HEK293 (cell line): ENCODE data around the gene DIDO1.
A peak's percentile ranks its signal among the peaks of the same experiment; 100 is the strongest.

Experiments
- CTCF ChIA-PET: fragments of 350-600 bp; formaldehyde crosslinking; extraction: SDS; loops from one replicate; lab custom pipeline; 2021; ENCODE audit warnings: antibody characterized with exemption; lab: Yijun Ruan, JAX
- POLR2A ChIA-PET: fragments of 300-600 bp; formaldehyde crosslinking; extraction: SDS; loops from one replicate; lab custom pipeline; 2020; ENCODE audit warnings: antibody characterized with exemption, inconsistent platforms; lab: Yijun Ruan, JAX
- H3K27ac ChIP-seq: fragments of 200-500 bp; sonication (Bioruptor generic); 2 replicates; pipeline ENCODE4 v1.5.1; 2014; ENCODE audit warnings: low read depth, low read length, control low read depth, inconsistent platforms; ENCODE audit errors: extremely low read depth
- H3K36me3 ChIP-seq, 2 experiments: fragments of 200-500 bp in 1 of 2; sonication (Bioruptor generic) in 1 of 2; 1 replicate in 1 of 2; 2 replicates in 1 of 2; pipeline ENCODE4 v1.5.1; 2014 to 2017; ENCODE audit warnings: inconsistent platforms in 2 of 2, low read length in 2 of 2; ENCODE audit not compliant: control insufficient read depth in 2 of 2, insufficient read depth in 1 of 2
- H3K4me1 ChIP-seq: fragments of 200-500 bp; sonication (Bioruptor generic); 2 replicates; pipeline ENCODE4 v1.5.1; 2014; ENCODE audit warnings: mild to moderate bottlenecking, low read length, inconsistent platforms; ENCODE audit not compliant: control insufficient read depth, insufficient read depth
- H3K4me3 ChIP-seq: 2 replicates; pipeline ENCODE4 v1.5.1; 2011; ENCODE audit warnings: low read depth, mild to moderate bottlenecking, control low read depth, low read length, moderate library complexity
- H3K9me3 ChIP-seq: fragments of 200-500 bp; sonication (Bioruptor generic); 2 replicates; pipeline ENCODE4 v1.5.1; 2014; ENCODE audit warnings: low read depth, low read length, inconsistent platforms; ENCODE audit not compliant: control insufficient read depth, insufficient read depth
- KLF1 ChIP-seq: fragments of 450-650 bp; formaldehyde crosslinking; IDR thresholded peaks from 2 replicates; pipeline ENCODE4 v1.5.1; 2016; ENCODE audit warnings: missing biosample characterization, missing genetic modification characterization
- MYNN ChIP-seq: fragments of 450-650 bp; formaldehyde crosslinking; IDR thresholded peaks from 2 replicates; pipeline ENCODE4 v1.5.1; 2016; ENCODE audit warnings: missing biosample characterization, missing genetic modification characterization, borderline replicate concordance
- SALL2 ChIP-seq: fragments of 450-650 bp; formaldehyde crosslinking; IDR thresholded peaks from 2 replicates; pipeline ENCODE4 v1.5.0; 2017; ENCODE audit warnings: missing biosample characterization, mild to moderate bottlenecking, missing genetic modification characterization, borderline replicate concordance
- ZBTB26 ChIP-seq: fragments of 450-650 bp; formaldehyde crosslinking; optimal IDR thresholded peaks from 2 replicates; pipeline ENCODE3; 2016; ENCODE audit warnings: missing biosample characterization, mild to moderate bottlenecking, missing genetic modification characterization
- ZFP37 ChIP-seq: fragments of 450-650 bp; formaldehyde crosslinking; IDR thresholded peaks from 2 replicates; pipeline ENCODE4 v1.5.1; 2016; ENCODE audit warnings: missing biosample characterization, missing genetic modification characterization
- ZIC2 ChIP-seq: fragments of 450-650 bp; formaldehyde crosslinking; IDR thresholded peaks from 2 replicates; pipeline ENCODE4 v1.5.1; 2016; ENCODE audit warnings: missing biosample characterization, missing genetic modification characterization
- ZNF184 ChIP-seq: fragments of 450-650 bp; IDR thresholded peaks from 2 replicates; pipeline ENCODE4 v1.5.1; 2018; ENCODE audit warnings: missing biosample characterization, mild to moderate bottlenecking, missing genetic modification characterization
- ZNF19 ChIP-seq: fragments of 450-650 bp; formaldehyde crosslinking; IDR thresholded peaks from 2 replicates; pipeline ENCODE4; 2016; ENCODE audit warnings: missing biosample characterization, missing genetic modification characterization, low read depth
- ZNF311 ChIP-seq: fragments of 450-650 bp; formaldehyde crosslinking; IDR thresholded peaks from 2 replicates; pipeline ENCODE4 v1.5.1; 2017; ENCODE audit warnings: missing biosample characterization, missing genetic modification characterization, borderline replicate concordance
- ZNF341 ChIP-seq: fragments of 450-650 bp; formaldehyde crosslinking; IDR thresholded peaks from 2 replicates; pipeline ENCODE4; 2016; ENCODE audit warnings: low read depth, missing biosample characterization, missing genetic modification characterization
- ZNF426 ChIP-seq: fragments of 450-650 bp; formaldehyde crosslinking; IDR thresholded peaks from 2 replicates; pipeline ENCODE4 v1.5.1; 2017; ENCODE audit warnings: missing biosample characterization, missing genetic modification characterization, mild to moderate bottlenecking, inconsistent platforms, moderate library complexity
- ZNF549 ChIP-seq: fragments of 450-650 bp; IDR thresholded peaks from 2 replicates; pipeline ENCODE4 v1.5.1; 2018; ENCODE audit warnings: missing biosample characterization, missing genetic modification characterization, mild to moderate bottlenecking, inconsistent platforms, moderate library complexity
- ZNF610 ChIP-seq: fragments of 450-650 bp; formaldehyde crosslinking; IDR thresholded peaks from 2 replicates; pipeline ENCODE4 v1.5.1; 2016; ENCODE audit warnings: missing biosample characterization, missing genetic modification characterization, borderline replicate concordance
- ZNF624 ChIP-seq: fragments of 450-650 bp; formaldehyde crosslinking; IDR thresholded peaks from 2 replicates; pipeline ENCODE4 v1.5.1; 2017; ENCODE audit warnings: missing biosample characterization, missing genetic modification characterization
- ZNF677 ChIP-seq: fragments of 450-650 bp; IDR thresholded peaks from 2 replicates; pipeline ENCODE4 v1.5.0; 2018; ENCODE audit warnings: missing biosample characterization, mild to moderate bottlenecking, missing genetic modification characterization, moderate library complexity
- ZNF776 ChIP-seq: fragments of 450-650 bp; formaldehyde crosslinking; IDR thresholded peaks from 2 replicates; pipeline ENCODE4 v1.5.0; 2017; ENCODE audit warnings: missing biosample characterization, missing genetic modification characterization, borderline replicate concordance
- ZNF785 ChIP-seq: fragments of 450-650 bp; formaldehyde crosslinking; IDR thresholded peaks from 2 replicates; pipeline ENCODE4 v1.5.1; 2016; ENCODE audit warnings: missing biosample characterization, missing genetic modification characterization
- ZNF792 ChIP-seq: fragments of 450-650 bp; formaldehyde crosslinking; IDR thresholded peaks from 2 replicates; pipeline ENCODE4 v1.5.1; 2016; ENCODE audit warnings: missing biosample characterization, missing genetic modification characterization
- ZNF843 ChIP-seq: fragments of 450-650 bp; formaldehyde crosslinking; IDR thresholded peaks from 2 replicates; pipeline ENCODE4 v1.5.1; 2016; ENCODE audit warnings: missing biosample characterization, missing genetic modification characterization
- TF ChIP-seq, protein P1 (sequence below): fragments of 450-650 bp; IDR thresholded peaks from 2 replicates; pipeline ENCODE4 v1.5.1; 2018; ENCODE audit warnings: missing biosample characterization, mild to moderate bottlenecking, missing genetic modification characterization
- TF ChIP-seq, protein P2 (sequence below): fragments of 450-650 bp; formaldehyde crosslinking; IDR thresholded peaks from 2 replicates; pipeline ENCODE4 v1.5.1; 2016; ENCODE audit warnings: missing biosample characterization, missing genetic modification characterization
- TF ChIP-seq, protein P3 (sequence below): fragments of 450-650 bp; formaldehyde crosslinking; IDR thresholded peaks from 2 replicates; pipeline ENCODE4 v1.5.1; 2016; ENCODE audit warnings: missing biosample characterization, missing genetic modification characterization

Gene DIDO1

DNA sequence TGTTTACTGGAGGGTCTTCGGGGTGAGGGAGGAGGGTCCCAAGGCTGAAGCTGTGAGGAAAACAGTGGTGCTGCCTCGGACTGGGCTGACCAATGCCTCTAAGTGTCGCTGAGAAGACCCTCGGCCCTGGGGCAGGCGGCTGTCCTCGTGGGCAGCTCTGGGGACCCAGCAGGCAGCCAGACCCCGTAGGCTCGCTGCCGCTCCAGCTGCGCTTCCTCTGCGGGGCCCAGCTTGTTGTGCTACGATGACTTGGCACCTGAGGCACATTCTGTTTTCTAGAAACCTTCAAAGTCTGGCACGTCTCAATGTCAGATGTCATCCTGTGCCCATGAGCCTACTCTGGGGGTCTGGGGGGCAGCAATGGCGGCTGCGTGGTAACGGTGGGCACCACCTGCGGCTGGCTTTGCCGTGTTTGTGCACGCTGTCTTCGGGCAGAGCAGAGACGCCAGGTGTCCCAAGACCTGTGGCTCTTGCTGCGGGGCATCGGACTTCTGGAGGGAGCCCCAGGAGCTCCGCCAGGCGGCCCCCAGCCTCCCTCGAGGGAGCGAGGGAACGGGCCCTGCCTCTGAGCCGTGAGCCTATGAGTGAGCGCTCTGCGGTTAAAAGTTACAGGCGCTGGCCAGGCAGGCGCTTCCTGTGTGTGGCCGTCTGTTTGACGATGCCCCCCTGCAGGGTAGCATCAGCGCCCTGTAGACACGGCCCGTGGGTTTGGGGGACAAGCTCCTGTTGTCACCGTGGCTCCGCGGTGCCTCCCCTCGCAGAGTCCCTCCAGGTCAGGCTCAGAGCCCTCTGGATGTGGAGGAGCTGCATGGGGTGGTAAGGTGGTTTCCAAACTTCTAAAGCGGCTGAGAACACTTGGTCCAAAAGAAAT is 33.0 kb upstream of the DIDO1 start:
- CTCF ChIA-PET: interaction anchor here (0.6 to 2.2 kb wide), 3 partner anchors 13 to 59 kb away, joined by 3 to 5 read pairs (median 3); no protein-coding TSS in a partner anchor
- no peak overlapping the region for H3K27ac ChIP-seq
- no peaks in the 10 kb centered on the region for H3K4me1 ChIP-seq
- H3K36me3 ChIP-seq: no peaks in the 10 kb centered on the region
- POLR2A ChIA-PET: interaction anchor here (1.0 kb wide), 1 partner anchor 11 kb away, joined by 3 read pairs; no protein-coding TSS in a partner anchor
- TF ChIP-seq ZNF311 (tag by site-specific recombination) (no peak), ZNF19 (no peak), ZIC2 (tag by site-specific recombination) (0 out of 2 replicates have a peak, but pooled peaks have one; percentile 9), ZNF843 (tag by site-specific recombination) (no peak), ZNF776 (tag by site-specific recombination) (no peak), KLF1 (tag by site-specific recombination) (no peak)
- TF ChIP-seq, protein P1, sequence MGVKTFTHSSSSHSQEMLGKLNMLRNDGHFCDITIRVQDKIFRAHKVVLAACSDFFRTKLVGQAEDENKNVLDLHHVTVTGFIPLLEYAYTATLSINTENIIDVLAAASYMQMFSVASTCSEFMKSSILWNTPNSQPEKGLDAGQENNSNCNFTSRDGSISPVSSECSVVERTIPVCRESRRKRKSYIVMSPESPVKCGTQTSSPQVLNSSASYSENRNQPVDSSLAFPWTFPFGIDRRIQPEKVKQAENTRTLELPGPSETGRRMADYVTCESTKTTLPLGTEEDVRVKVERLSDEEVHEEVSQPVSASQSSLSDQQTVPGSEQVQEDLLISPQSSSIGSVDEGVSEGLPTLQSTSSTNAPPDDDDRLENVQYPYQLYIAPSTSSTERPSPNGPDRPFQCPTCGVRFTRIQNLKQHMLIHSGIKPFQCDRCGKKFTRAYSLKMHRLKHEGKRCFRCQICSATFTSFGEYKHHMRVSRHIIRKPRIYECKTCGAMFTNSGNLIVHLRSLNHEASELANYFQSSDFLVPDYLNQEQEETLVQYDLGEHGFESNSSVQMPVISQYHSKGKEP (tag by site-specific recombination): no peak
- TF ChIP-seq, protein P2, sequence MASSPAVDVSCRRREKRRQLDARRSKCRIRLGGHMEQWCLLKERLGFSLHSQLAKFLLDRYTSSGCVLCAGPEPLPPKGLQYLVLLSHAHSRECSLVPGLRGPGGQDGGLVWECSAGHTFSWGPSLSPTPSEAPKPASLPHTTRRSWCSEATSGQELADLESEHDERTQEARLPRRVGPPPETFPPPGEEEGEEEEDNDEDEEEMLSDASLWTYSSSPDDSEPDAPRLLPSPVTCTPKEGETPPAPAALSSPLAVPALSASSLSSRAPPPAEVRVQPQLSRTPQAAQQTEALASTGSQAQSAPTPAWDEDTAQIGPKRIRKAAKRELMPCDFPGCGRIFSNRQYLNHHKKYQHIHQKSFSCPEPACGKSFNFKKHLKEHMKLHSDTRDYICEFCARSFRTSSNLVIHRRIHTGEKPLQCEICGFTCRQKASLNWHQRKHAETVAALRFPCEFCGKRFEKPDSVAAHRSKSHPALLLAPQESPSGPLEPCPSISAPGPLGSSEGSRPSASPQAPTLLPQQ (tag by site-specific recombination): no peak
- TF ChIP-seq, all 188 proteins: peak for 1
- H3K9me3 ChIP-seq: no peaks in the 10 kb centered on the region
- no peak overlapping the region for H3K4me3 ChIP-seq

GRCh38 chr20:62958388-62959100 is 32.2 kb upstream of the DIDO1 start:
- TF ChIP-seq ZNF792 (tag by site-specific recombination): no peak
- TF ChIP-seq ZNF341 (tag by site-specific recombination): peak; percentile 32; the same call in 1 of the 2 replicates
- no peak overlapping the region for H3K27ac ChIP-seq
- H3K4me3 ChIP-seq: no peak overlapping the region
- no peaks in the 10 kb centered on the region for H3K4me1 ChIP-seq
- no peaks in the 10 kb centered on the region for H3K36me3 ChIP-seq
- POLR2A ChIA-PET: no interaction called here
- CTCF ChIA-PET: interaction anchor here (2.2 kb wide), 1 partner anchor 14 kb away, joined by 5 read pairs; no protein-coding TSS in a partner anchor
- H3K9me3 ChIP-seq: no peaks in the 10 kb centered on the region

DNA sequence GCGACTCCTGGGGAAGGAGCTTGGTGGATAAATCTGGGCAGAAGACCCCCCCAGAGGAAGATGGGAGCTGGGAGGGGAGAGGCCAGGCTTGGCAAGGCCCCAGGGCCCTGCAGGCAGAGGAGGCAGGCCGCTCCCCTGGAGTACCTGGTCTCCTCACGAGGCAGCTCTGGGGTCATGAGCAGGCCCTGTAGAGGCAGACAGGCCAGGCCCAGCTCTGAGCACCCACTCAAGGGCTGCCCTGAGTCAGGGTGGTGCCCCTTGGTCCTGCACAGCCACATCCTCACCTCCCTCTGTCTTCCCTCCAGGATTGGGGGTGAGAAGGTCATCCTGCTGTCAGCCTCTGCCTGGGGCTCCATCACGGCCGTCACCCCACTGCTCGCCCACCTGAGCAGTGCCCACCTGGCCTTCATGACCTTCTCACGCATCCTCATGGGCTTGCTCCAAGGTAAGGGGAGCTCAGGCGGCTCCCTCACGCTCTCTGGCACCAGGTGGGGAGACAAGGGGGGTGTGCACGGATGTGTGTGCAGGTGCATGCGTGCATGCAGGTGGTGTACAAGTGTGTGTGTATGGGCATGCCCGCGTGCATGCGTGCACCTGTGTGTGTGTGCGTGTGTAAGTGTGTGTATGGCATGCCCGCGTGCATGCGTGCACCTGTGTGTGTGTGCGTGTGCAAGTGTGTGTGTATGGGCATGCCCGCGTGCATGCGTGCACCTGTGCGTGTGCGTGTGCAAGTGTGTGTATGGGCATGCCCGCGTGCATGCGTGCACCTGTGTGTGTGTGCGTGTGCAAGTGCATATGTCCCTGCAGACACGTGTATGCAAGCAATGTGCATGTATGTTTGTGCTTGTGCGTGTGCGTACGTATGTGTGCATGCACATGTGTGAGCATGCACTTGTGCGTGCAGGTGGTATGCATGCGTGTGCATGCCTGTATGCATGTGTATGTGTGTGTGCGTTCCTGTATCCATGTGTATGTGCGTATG is 31.1 kb upstream of the DIDO1 start:
- Histone ChIP-seq H3K4me1 (no peaks in the 10 kb centered on the region), H3K36me3 (no peaks in the 10 kb centered on the region), H3K9me3 (no peaks in the 10 kb centered on the region), H3K4me3 (no peak overlapping the region), H3K27ac (no peak overlapping the region)
- ChIA-PET CTCF (no interaction called here), POLR2A (no interaction called here)
- TF ChIP-seq ZNF426 (tag by site-specific recombination): no peak
- TF ChIP-seq ZNF184 (tag by site-specific recombination): no peak
- TF ChIP-seq ZNF624 (tag by site-specific recombination): no peak
- TF ChIP-seq MYNN (tag by site-specific recombination): no peak
- no peak for TF ChIP-seq ZBTB26 (tag by site-specific recombination)
- no peak for TF ChIP-seq ZNF785 (tag by site-specific recombination)
- TF ChIP-seq, protein P3, sequence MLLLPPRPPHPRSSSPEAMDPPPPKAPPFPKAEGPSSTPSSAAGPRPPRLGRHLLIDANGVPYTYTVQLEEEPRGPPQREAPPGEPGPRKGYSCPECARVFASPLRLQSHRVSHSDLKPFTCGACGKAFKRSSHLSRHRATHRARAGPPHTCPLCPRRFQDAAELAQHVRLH: no peak
- TF ChIP-seq SALL2 (tag by site-specific recombination): no peak
- TF ChIP-seq ZNF610 (tag by site-specific recombination): no peak
- no peak for TF ChIP-seq ZNF549
- no peak for TF ChIP-seq ZNF677 (tag by site-specific recombination)
- no peak for TF ChIP-seq ZFP37 (tag by site-specific recombination)
